NCI-H1417 treated with DMSO at 0.1 percent for 48 hours (cell line): ENCODE data around the gene CDKN2B-AS1.
"Not testable (repeated sequence)": the region's sequence is repeated elsewhere in the genome, so short reads cannot be mapped to it uniquely, and the experiment has no call there.

Source experiments
- DNase-seq: peaks from one replicate; lab custom pipeline; 2025; lab: John Stamatoyannopoulos, UW

Gene CDKN2B-AS1

DNA sequence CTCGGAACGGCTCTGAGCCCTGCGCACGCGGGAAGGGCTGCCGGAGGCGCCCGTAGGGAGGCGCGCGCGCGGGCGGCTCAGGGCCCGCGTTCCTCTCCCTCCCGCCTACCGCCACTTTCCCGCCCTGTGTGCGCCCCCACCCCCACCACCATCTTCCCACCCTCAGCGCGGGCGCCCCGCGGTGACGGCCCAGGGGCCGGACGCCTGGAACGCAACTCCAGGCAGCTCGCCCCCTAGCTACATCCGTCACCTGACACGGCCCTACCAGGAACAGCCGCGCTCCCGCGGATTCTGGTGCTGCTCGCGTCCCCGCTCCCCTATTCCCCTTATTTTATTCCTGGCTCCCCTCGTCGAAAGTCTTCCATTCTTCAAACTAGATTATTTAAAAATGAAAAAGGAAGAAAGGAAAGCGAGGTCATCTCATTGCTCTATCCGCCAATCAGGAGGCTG lies at the start of gene CDKN2B-AS1:
Gene CDKN2B-AS1, plus strand, starts transcription at position 236 of the 450 bp plus-strand sequence.
- no peak for DNase-seq

- no peak for DNase-seq
Measured at GRCh38 chr9:21945606-21946005, 49.0 kb upstream of the CDKN2B-AS1 start.

DNA sequence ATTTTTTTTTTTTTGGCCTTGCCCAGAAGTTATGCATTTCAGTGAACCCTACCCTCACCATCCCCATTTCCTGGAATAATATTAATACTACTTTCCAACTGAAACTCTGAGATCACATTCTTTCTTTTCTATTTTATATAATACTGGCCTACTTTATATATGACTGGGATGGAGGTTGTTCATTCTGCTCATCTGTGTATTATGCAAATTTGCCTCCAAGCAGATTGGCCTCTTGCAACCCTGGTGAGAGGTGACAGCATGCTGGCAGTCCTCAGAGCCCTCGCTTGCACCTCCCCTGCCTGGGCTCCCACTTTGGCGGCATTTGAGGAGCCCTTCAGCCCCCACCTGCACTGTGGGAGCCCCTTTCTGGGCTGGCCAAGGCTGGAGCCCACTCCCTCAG lies 35.8 kb upstream of the CDKN2B-AS1 start:
- DNase-seq, result no peak

DNA sequence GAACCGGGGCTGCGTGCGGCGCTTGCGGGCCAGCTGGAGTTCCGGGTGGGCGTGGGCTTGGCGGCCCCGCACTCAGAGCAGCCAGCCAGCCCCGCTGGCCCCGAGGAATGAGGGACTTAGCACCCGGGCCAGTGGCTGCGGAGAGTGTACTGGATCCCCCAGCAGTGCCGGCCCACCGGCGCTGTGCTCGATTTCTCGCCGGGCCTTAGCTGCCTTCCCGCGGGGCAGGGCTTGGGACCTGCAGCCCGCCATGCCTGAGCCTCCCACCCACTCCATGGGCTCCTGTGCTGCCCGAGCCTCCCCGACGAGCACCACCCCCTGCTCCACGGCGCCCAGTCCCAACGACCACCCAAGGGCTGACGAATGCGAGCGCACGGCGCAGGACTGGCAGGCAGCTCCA lies 35.3 kb upstream of the CDKN2B-AS1 start:
- DNase-seq, result not testable (repeated sequence)

DNA sequence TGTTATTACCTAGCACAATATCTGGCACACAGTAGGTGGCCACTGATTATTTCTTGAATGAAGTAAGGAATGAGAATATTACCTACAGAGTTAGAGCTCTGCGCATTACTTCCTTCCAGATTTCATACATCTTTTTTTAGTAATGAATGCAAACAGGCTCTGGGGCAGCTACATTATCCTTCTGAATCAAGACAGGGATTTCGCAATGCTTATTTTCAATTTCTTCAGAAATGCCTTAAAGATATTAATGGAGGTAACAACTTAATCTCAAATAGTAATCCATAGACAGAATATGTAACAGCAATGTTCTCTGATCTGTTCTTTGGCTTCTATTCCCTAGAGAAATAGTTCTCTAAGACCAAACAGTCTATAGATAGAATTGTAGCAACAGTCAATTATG lies 33.0 kb upstream of the CDKN2B-AS1 start:
- DNase-seq, result no peak

- no peak for DNase-seq
Measured at GRCh38 chr9:21964925-21965385, 29.6 kb upstream of the CDKN2B-AS1 start.

GRCh38 chr9:21965401-21965951 lies 29.1 kb upstream of the CDKN2B-AS1 start:
- no peak for DNase-seq

GRCh38 chr9:21966140-21966851 lies 28.3 kb upstream of the CDKN2B-AS1 start:
- DNase-seq, result no peak

- no peak for DNase-seq
Measured at GRCh38 chr9:21967169-21967568, 27.4 kb upstream of the CDKN2B-AS1 start.

DNA sequence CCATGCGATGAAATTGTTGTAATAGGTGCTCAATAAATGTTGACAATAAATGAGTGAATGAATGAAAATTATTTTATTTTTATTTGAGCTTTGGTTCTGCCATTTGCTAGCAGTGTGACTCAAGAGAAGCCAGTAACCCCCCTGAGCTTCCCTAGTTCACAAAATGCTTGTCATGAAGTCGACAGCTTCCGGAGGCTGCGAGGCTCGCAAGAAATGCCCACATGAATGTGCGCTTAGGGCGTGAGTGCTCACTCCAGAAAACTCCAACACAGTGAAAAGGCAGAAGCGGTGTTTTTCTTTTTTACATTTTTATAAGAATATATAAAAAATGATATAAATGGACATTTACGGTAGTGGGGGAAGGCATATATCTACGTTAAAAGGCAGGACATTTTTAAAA lies 26.9 kb upstream of the CDKN2B-AS1 start:
- no peak for DNase-seq

GRCh38 chr9:21968331-21969010 lies 26.1 kb upstream of the CDKN2B-AS1 start:
- DNase-seq, result no peak

DNA sequence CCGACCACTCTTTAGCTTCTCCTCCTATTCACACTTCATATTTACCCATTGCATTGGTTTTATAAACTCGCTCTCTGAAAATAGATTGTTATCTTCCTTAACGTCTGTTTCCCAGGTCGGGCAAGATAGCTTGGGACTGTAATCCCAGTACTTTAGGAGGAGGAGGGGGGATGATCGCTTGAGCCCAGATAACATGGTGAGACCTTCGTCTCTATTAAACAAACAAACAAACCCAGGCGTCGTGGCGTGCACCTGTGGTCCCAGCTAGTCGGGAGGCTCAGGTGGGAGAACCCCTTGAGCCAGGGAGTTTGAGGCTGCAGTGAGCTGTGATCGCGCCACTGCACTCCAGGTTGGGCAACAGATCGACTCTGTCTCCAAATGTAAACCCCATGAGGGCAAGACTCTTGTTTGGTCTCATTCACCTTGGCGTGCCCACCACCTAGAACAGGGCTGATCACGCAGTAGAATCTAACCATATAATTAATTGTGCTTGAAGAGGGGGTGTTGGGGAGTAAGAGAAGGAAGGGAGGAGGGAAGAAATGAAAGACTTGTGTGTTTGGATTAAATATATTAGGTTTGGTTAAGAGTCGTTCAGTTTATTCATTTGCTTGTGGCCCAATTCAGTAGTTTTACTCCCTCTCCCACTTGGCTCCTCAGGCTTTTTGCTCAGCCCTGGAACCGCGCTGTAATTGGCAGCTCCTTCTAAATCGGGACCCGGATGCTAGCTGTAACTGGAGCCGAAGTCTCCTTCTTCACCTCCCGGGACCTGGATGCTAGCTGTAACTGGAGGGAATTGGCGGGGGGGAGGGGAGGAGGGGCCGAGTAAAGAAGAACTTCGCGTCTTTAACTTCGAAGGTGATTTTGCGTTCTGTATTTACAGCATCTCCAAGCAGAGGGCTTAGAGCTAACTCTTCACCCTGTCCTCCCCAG lies 25.3 kb upstream of the CDKN2B-AS1 start:
- DNase-seq, result no peak

GRCh38 chr9:21969951-21970799 lies 24.4 kb upstream of the CDKN2B-AS1 start:
- DNase-seq, result no peak

DNA sequence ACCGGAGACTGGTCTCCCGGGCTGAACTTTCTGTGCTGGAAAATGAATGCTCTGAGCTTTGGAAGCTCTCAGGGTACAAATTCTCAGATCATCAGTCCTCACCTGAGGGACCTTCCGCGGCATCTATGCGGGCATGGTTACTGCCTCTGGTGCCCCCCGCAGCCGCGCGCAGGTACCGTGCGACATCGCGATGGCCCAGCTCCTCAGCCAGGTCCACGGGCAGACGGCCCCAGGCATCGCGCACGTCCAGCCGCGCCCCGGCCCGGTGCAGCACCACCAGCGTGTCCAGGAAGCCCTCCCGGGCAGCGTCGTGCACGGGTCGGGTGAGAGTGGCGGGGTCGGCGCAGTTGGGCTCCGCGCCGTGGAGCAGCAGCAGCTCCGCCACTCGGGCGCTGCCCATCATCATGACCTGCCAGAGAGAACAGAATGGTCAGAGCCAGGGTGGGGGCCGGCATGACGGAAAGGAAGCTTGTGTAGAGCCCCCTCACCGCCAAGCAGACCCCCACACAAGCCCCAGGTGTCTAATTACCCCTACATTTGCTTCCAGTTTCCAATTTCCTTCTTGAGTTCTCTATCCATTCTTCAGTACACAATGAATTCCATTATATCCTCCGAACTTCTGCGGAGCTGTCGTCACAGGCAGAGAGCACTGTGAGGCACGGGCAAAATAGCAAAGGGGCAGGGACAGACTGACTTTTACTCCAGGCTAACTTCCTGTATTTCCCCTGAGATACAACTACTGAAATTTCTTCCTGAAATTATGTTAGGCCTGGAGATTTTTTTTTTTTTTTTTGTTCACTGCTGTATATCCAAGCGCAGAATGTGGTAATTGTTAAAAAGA lies 23.6 kb upstream of the CDKN2B-AS1 start:
- DNase-seq, result no peak

DNA sequence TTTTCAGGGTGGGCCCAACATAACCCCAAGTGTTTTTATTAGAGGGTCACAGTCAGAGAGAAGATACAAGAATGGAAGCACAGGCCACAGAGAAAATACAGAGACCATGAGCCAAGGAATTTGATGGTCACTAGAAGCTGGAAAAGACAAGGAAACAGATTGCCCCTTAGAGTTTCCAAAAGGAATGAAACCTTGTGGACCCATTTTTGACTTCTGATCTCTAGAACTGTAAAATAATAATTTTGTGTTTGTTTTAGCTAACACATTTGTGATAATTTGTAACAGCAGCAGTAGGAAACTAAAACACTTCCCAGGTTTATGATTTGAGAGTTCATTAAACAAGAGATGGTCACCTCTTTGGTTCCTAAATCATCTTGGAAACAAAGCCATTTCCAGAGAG lies 22.2 kb upstream of the CDKN2B-AS1 start:
- no peak for DNase-seq

GRCh38 chr9:21974343-21974721 lies 20.3 kb upstream of the CDKN2B-AS1 start:
- no peak for DNase-seq

DNA sequence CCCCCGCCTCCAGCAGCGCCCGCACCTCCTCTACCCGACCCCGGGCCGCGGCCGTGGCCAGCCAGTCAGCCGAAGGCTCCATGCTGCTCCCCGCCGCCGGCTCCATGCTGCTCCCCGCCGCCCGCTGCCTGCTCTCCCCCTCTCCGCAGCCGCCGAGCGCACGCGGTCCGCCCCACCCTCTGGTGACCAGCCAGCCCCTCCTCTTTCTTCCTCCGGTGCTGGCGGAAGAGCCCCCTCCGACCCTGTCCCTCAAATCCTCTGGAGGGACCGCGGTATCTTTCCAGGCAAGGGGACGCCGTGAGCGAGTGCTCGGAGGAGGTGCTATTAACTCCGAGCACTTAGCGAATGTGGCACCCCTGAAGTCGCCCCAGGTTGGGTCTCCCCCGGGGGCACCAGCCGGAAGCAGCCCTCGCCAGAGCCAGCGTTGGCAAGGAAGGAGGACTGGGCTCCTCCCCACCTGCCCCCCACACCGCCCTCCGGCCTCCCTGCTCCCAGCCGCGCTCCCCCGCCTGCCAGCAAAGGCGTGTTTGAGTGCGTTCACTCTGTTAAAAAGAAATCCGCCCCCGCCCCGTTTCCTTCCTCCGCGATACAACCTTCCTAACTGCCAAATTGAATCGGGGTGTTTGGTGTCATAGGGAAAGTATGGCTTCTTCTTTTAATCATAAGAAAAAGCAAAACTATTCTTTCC lies 19.7 kb upstream of the CDKN2B-AS1 start:
- no peak for DNase-seq

DNA sequence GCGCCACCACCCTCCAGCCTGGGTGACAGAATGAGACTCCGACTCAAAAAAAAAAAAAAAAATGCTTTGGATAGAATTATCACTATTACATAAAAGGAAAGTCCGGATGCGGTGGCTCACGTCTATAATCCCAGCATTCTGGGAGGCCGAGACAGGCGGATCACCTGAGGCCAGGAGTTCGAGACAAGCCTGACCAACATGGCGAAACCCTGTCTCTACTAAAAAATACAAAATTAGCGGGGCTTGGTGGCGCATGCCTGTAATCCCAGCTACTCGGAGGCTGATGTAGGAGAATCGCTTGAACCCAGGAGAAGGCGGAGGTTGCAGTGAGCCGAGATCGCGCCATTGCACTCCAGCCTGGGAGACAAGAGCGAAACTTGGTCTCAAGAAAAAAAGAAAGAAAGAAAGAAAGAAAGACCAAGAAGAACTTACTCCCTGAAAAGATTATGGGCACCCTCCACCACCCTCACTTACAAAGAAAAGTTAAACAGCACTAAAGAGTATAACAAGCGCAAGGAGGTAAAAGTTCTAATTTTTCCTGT lies 18.2 kb upstream of the CDKN2B-AS1 start:
- no peak for DNase-seq

DNA sequence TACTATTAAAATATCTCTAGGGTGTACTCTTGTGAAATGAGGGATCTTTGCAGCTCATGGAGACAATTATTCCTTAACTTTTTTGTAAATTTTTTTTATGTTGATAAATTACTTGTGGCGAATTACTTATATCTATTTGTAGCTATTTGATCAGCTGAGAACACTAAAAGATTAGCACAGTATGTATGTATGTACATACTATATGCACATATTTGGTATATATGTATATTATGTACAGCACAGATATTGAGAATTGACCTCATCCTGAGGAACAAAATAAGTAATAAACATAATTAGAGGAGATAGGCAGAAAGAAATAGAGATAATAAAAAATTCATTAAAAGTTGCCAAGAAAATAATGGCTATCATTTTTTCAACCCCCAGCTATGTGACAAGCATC lies 12.2 kb upstream of the CDKN2B-AS1 start:
- no peak for DNase-seq
